ENCODE measurements around the gene C3AR1.
A peak's percentile ranks its signal among the peaks of the same experiment; 100 is the strongest.
"Not testable (repeated sequence)": the region's sequence is repeated elsewhere in the genome, so short reads cannot be mapped to it uniquely, and the experiment has no call there.

C3AR1 gene

DNA sequence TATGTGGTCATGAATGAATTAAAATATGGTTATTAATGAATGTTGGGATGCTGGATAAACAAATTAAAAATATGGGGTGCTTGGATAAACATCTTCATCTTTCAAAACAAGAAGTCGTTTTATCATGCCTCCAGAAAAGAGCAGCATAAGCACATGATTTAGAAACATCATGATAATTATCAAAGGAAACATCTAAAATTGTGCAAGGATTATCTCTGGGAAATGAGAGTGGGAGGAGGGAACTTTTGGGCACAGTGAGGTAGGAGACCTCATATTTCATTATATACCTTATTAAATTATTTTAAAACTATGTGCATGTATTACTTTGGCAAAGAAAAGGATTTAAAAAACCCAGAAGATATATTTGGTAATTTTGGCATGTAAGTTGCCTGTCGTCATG lies 8.9 kb downstream of the C3AR1 start:
- DNase-seq, result no peak

DNA sequence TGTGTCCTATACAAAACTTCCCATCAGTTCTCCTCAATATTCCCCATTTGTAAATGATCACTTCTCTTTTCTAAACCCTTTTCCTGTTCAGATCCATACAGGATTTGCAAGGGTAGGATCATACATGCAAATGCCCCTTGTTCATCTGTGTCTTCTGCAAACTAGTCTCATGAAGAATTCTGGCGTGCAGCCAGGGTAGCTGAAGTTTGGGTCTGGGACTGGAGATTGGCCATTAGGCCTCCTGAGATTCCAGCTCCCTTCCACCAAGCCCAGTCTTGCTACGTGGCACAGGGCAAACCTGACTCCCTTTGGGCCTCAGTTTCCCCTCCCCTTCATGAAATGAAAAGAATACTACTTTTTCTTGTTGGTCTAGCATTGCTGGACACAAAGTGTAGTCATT lies 11.3 kb downstream of the C3AR1 start:
- DNase-seq, result no peak

DNA sequence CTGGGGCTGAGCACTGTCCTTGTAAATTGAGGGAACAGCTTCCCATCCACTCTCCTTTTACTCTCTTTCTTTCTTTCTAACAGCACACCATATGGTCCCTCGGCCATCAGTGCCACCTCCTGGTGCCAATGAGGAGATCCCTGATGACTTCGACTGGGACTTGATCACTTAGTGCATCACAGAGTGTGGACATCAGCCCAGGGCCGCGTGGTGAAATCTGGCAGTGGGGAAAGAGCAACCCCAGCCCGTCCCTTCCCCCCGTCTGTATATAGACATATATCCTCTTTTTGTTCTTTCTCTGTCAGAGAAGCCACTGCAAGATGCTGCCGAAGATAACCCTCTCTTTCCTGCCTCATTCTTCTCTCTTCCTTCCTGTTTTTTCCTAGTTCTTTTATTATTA lies 13.5 kb downstream of the C3AR1 start:
- no peak for DNase-seq

DNA sequence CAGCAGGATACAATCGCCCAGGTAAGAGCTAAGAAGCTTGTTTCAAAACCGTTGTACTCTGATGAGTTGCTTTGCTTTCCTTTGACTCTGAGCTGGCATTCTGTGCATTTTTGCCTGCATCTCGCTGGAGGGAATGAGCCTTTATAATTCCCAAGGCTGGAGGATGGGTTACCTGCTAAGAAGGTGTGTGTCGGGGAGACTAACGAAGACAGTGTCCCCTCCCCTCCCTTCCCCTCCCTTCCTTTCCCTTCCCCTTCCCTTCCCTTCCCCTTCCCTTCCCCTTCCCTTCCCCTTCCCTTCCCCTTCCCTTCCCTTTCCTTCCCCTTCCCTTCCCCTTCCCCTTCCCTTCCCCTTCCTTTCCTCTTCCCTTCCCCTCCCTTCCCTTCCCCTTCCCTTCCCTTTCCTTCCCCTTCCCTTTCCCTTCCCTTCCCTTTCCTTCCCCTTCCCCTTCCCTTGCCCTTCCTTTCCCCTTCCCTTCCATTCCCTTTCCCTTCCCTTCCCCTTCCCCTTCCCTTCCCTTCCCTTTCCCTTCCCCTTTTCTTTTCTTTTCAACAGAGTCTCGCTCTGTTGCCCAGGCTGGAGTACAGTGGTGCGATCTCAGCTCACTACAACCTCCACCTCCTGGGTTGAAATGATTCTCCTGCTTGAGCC lies 15.4 kb downstream of the C3AR1 start:
- no peak for DNase-seq

DNA sequence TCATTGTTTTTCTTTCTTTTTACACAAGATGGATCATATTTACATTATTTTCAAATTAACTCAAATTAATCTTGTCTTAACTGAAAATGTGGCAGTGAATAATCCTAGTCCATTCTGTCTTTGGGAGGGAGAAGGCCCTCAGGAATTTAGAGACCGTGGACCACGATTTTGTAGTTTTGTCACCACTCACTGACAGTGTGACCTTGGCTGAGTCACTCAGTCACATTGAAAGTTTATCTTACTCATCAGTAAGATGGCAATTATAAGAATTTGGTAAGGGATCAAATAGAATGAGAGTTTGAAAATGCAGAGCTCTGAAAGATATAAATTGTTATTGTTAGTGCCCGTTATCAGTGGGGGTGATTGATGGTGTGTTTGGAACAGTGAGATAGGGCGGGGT lies 17.3 kb downstream of the C3AR1 start:
- no peak for DNase-seq

DNA sequence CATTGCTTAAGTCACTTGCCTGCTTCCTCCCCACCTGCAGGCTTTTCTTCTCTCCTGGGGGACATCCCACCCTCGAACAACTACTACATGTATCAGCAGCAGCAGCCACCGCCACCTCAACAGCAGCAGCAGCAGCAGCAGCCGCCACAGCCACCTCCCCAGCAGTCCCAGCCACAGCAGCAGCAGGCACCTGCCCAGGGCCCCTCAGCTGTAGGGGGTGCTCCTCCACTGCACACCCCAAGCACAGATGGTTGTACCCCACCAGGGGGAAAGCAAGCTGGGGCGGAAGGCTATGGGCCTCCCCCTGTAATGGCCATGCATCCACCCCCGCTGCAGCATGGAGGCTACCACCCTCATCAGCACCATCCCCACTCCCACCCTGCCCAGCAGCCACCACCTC lies 18.3 kb downstream of the C3AR1 start:
- no peak for DNase-seq

DNA sequence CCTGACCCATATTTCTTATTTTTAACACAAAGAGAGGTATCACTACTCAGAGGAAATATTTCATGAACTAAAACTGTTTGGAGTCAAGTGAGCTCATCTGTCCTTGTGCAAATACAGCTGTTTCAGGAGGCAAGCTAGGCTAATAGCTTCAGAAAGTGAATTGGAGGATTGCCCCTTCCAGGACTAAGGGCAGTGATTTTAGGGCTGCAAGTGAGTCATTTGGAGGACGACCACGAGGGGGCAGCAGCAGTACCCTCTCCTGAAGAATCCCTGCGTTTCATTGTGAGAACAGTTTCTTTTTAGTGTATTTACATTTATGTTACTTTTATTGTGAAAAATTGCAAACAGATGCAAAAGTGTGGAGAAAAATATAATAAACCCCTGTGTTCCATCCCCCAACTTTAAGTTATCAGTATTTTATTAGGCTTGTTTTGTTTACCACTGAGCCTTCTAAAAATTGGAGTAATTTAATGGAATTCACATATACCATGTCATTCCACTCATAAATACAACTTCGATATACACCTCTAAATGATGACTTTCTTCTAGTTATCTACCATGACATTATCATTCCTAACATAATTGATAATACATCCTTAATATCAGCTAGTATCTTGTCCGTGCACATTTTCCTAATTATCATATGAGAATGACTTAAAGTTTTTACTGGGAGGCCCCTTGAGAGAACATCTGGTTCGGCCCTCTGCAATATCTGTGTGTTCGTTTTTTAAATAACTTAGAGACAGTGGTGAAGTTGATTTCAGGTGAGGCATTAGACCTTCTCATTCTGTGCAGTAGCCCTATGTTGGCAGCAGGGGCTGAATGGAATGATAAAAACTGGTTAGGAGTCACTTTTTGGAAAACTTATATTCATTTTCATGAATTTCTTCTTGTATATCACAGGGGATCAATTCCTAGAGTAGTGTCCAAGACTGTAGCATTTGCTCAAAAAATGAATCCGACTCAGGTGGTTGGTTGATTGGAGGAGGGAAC lies 19.9 kb downstream of the C3AR1 start:
- peak; percentile 76 to 86 for DNase-seq

DNA sequence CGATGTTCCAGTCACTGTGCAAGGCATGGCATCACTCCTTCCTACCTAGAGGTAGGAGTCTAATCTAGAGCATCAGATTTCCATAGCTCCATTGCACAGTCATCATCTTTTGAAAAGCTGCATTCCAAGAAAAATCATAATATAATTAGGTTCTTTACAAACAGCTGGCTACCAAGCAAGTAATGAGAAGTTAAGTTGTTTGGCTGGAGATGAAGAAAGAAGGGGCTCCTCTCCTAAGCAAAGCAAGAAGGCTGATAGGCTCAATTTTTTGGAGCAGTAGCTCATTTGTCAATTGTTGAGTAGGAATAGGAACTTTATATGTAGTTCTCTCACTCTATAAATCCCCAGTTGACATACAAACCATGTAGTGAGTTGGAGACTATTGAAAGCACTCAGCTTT lies 25.4 kb downstream of the C3AR1 start:
- no peak for DNase-seq

DNA sequence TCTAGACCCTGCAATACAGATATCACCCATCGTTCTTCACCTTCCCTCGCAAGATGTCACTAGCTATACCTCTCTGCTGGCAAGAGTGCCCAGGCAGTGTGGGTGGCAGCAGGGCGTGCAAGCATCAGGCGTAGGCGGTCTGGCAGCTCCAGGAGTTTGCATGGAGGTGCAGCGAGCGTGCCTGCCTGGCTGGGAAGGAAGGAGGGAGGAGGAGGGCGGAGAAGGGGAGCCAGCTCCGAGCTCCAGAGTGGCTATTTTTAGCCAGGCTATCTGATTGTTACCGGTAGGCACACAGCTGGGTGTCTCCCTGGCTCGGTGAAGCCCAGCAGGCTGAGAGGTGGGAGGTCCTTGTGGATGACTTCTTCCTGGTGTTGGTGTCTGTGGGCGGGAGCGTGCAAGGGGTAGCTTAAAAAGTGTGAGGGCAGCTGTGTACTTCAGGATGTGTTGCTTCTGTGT lies 27.5 kb downstream of the C3AR1 start:
- DNase-seq, result peak; percentile 34 to 35

DNA sequence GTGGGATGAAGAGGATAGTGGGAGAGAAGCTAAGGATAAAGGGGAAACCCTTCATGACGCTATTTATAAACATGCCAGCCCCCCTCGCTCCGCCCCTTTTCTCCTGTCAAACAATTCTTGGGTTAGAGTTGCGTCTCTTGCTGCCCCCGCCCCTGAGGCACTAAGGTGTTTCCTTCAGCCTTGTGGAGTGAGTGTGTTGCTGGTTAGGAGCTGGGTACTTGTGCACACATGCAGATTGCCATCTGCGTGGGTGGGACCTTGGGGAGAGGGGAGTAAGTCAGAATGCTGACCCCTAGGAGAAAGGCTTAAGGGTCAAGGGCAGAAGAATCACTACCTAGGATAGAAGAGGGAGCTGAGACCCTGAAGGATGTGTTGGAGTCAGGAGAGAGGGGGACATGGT lies 28.2 kb downstream of the C3AR1 start:
- no peak for DNase-seq

DNA sequence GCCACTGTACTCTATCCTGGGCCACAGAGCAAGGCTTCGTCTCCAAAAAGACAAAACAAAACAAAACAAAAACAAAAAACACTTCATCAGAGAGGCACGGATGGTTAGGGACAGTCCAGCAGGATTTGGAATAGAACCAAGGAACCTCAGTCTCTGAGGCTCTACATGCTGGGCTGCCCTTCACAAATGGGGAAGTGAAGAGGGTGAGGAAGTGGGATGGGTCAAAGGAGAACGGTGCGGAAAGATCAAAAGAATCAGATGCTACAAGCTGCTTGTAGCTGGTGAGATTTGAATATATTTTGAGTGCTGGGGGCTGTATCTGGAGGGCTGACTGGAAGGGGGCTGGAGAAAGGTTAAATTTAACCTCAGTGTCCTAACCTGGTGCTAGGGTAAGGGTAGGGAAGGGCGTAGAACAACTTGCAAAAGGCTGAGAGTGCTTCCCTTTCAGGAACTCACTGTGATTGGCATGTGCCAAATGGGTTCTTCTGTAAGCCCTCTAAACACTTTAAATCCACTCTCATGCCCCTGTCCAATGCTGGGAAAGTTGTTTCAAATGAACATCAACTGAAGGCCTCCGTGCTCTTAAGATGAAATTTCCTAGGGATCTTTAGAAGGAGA lies 29.0 kb downstream of the C3AR1 start:
- DNase-seq, result no peak

DNA sequence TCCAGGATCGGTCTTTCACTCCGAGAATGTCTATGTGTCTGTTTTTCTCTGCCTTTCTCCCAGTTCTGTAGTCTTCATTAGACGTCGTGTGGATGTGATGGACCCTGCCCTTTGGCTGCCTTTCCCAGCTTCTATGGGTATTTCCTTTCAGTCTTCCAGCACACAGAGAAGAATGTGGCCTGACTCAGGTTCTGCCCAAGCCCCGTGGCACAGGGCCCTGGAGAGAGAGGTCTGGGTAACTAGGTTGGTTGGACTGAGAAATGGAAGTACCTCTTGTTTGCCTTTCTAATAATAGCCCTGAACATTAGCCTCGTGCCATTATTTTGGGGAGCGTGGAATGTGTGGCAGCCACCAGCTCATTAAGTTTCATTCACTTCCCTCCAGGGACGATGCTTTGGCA lies 29.8 kb downstream of the C3AR1 start:
- DNase-seq, result no peak

DNA sequence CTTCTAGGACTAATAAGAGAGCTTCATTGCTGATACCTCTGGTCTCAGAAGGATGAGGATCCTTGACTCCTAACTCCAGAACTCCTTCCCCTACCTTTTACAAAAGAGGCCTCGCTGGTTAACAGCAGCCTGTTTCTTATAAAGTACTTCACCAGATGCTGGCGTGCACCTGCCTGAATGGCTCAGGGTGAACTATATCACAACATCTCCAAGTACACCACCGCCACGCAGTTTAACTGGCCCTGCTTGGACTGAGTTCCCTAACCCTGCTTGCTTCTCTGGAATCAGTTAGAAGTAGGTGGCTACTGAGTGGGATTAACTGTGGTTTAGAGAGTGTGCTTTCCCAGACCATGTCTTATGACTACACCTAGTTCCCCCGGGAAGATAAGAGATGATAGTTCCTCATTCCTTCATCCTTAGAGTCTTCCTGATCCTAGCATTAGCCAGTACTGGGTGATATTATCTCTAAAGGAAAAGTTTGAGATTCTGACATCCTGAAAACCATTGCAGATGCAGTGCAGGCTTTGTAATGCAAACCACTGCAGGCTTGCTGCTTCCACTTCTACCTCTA lies 30.6 kb downstream of the C3AR1 start:
- DNase-seq, result no peak

DNA sequence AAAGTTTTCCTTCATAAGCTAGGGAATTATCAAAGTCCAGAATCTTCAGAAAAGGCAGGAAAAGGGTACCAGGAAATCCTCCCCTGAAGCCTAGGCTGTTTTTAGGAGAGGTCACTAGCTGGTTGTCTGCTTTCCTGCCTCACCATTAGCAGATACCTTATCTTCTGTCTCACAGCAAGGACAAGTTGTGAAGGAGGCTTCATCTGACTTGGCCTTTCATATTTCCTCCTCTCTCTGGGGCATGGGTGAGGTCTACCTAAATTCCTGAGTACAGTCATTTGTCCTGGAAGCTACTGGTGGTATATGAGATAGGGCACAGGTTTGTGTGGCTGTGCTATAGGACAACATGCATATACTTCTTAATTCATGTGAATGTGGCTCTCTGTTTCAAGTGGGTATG lies 31.4 kb downstream of the C3AR1 start:
- DNase-seq, result no peak

DNA sequence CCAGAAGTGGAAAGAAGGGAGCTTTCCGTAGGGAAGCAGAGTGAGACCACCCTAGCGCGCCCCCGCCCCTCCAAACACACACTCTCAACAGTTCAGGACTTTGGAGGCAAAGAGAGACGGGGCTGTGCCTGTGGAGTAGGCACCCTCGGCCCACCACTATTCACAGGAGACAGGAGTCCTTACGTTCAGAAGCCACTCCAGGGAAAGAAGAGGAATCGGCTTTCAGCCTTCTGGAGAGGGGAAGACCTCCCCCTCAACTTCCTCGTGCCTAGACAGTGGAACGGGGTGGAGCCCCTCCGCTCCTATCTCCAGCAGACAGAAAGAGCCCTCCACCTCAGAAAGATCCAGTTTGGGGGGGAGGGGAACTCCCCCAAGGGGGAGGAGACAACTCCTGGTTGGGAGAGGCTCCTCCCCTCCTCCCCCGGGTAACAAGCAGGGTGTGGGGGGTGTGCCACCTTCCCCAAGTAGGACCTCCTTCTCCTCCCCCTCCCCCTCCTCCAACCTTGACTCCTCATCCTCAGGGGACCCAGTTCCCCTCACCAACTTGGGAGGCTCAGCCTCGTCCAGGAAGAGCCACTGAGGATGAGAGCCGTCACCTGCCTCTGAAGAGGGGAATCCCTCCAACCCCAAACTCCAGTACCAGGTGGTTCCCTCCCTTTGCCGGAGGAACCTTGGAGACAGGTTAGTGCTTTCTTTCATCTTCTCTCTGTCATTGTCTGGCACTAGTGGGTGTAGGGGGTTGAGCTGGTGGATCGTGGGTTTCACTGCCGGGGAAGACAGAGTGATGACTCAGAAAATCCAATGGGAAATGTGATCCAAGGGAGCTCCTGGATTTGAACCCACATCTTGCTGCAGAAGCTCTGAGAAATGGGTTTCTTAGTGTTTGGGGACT lies 32.8 kb downstream of the C3AR1 start:
- DNase-seq, result peak; percentile 48 to 61

DNA sequence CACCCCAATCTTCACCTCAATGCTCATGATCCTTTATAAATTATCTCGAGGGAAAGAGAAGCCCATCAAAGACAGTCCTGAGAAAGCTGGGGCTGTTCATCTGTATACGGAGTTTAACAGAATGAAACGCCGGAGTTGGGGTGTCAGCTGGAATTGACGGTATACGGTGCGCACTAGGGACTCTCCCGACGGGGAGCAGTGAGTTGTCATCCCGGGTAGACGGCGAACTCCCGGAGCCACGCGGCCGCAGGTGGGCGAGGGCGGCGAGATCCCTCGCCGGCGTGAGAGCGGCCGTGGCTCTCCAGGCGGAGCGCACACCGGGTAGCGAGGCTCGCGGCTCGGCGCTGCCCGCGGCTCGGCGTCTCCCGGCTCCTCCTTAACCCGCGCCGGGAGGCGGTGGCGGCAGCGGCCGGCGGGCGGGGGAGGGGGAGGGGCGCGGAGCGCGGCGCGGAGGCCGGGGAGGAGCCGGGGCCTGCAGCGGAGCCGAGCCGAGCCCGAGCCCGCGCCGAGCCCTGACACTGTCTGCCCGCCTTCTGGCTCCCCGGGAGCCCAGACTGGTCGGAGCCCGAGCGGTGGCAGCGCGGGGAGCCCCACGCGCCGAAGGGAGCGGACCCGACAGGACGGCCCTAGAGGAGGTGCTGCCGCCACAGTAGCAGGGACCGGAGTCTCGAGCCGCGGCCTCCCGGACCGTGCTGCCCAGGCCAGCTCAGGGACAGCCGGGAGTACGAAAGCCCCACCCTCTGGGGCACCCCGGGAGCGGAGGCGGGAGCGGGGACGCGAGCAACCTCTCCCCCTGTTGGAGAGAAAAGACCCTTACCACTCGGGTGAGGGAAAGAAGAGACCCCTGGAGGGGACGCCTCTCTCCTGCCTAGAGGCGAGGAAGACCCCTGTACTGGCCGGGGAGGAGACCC lies 33.7 kb downstream of the C3AR1 start, which contains the start of gene FOXJ2:
Gene FOXJ2, plus strand, starts transcription at position 475 of the 911 bp plus-strand sequence. CDS start 7,117 bp downstream, outside the sequence.
- DNase-seq, result peak; percentile 77 to 78

DNA sequence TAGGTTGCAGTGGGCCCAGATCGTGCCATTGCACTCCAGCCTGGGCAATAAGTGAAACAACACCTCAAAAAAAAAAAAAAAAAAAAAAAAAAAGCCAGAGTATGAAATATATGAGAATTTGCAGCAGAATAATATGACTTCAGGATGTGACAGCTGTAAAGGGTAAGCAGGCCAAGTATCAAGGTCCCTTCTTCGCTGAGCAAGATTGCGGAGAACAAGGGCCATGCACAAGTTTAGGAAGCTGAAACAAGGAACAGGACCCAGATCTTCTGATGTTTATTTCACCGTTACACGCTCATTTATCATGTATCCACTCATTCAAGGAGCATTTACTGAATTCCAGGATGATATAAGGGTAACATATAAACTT lies 34.3 kb downstream of the C3AR1 start:
- no peak for DNase-seq

DNA sequence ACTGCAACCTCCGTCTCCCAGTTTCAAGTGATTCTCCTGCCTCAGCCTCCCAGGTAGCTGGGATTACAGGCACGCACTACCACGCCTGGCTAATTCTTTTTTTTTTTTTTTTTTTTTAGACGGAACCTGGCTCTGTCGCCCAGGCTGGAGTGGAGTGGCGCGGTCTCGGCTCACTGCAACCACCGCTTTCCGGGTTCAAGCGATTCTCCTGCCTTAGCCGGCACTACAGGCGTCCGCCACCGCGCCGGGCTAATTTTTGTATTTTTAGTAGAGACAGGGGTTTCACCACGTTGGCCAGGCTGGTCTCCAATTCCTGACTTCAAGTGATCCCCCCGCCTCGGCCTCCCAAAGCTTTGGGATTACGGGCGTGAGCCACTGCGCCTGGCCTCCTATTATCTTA lies 35.1 kb downstream of the C3AR1 start:
- DNase-seq, result not testable (repeated sequence)

DNA sequence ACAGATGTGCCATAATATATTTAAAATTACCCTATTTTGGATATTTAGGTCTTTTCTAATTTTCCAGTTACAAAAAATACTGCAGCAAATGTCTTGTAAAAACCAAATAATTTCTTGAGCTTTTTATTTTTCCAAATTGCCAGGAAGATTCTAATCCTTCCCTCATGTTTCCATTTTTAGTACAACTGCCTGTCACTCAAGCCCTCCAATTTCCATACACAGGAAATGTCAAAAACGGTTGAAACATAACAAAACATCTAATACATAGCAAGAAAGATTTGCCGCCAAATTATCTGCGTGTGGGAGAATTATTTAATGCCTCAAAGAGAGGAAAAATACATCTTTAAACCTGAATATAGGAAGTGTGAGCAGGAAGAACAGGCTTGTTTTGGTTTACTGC lies 36.0 kb downstream of the C3AR1 start:
- DNase-seq, result no peak

DNA sequence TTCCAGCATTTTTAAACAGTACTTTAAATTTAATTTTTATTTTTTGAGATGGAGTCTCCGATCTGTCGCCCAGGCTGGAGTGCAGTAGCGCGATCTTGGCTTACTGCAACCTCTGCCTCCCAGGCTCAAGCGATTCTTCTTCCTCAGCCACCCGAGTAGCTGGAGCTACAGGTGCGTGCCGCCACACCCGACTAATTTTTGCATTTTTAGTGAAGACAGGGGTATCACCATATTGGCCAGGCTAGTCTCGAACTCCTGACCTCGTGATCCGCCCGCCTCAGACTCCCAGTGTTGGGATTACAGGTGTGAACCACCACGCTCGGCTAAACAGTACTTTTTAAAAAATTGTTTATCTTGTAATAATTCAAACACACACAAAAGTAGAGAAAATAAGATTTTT lies 37.9 kb downstream of the C3AR1 start:
- DNase-seq, result no peak

DNA sequence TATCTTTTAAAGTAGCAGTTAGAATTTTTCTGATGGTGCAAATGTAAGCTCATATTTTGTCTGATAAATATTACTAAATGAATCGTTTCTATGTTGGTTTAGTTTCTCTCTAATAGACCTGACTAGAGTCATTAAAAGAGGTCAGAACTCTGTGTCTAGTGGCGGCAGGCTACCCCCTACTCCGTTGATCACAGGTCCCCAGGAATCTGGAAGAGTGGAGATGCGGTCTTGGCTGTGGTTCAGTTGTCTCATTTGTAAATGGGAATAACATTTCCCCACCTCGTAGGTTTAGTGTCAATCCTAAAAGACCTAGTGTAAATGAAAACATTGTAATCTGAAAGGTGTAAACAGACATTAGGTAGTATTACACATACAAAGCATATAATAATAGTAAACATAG lies 38.3 kb downstream of the C3AR1 start:
- no peak for DNase-seq

Data from activated CD4-positive, alpha-beta T cell treated with anti-CD3 and anti-CD28 coated beads for 4 hours (primary cell).